Esophagus muscularis mucosa (tissue), 4 donors: ENCODE results near the gene GSTCD. TPM values are rescaled to one million over a fixed set of nuclear protein-coding genes. Genes with fewer than 3 reads are reported as not detected.

Experiments used
- DNase-seq: peaks from one replicate; pipeline ENCODE4 v3.0.0-alpha.2; 2017; ENCODE audit errors: extremely low spot score
- H3K27ac ChIP-seq, 4 donors: fragments of 200-600 bp; sonication (generic); replicated peaks in 1 of 4; 1 replicate in 3 of 4; 2 replicates in 1 of 4; pipeline ENCODE4 v1.5.1; 2016 to 2019; ENCODE audit warnings: mild to moderate bottlenecking in 1 of 4
- H3K27me3 ChIP-seq, 4 donors: fragments of 200-600 bp; sonication (generic); one replicate each; pipeline versions ENCODE4 v1.5.1 to v1.6.0; 2016 to 2019
- H3K36me3 ChIP-seq, 4 donors: fragments of 200-600 bp; sonication (generic); one replicate each; pipeline ENCODE4 v1.5.1; 2016 to 2019
- H3K4me1 ChIP-seq, 4 donors: fragments of 200-600 bp; sonication (generic); one replicate each; pipeline ENCODE4 v1.5.1; 2016 to 2019
- H3K4me3 ChIP-seq, 4 donors: fragments of 200-600 bp; sonication (generic); 1 replicate in 2 of 4; 2 replicates in 2 of 4; pipeline ENCODE4 v1.5.1; 2016 to 2019; ENCODE audit warnings: mild to moderate bottlenecking in 4 of 4, moderate library complexity in 1 of 4
- H3K9me3 ChIP-seq, 4 donors: fragments of 200-600 bp; sonication (generic); 1 replicate in 3 of 4; 2 replicates in 1 of 4; pipeline ENCODE4 v1.5.1; 2016 to 2019
- CTCF ChIP-seq, 3 experiments: fragments of 200-600 bp in 2 of 3; fragments of 450-650 bp in 1 of 3; sonication (generic) in 2 of 3; IDR thresholded peaks; one replicate each; pipeline ENCODE4 v1.5.1; 2017 to 2019; ENCODE audit warnings: antibody characterized with exemption in 3 of 3, mild to moderate bottlenecking in 2 of 3, moderate library complexity in 1 of 3
- EP300 ChIP-seq: sonication (generic); formaldehyde crosslinking; IDR thresholded peaks from one replicate; pipeline ENCODE4 v1.6.1; 2017; ENCODE audit warnings: antibody characterized with exemption
- POLR2A ChIP-seq: fragments of 450-650 bp; IDR thresholded peaks from one replicate; pipeline ENCODE4 v1.6.1; 2017; ENCODE audit warnings: antibody characterized with exemption, moderate library complexity, mild to moderate bottlenecking, low read depth
- POLR2AphosphoS5 ChIP-seq, 2 donors: sonication (generic); formaldehyde crosslinking; IDR thresholded peaks; one replicate each; pipeline ENCODE4 v1.6.1; 2017; ENCODE audit warnings: antibody characterized with exemption in 2 of 2
- WGBS: methylation state at CpG from one replicate; pipeline ENCODE4 v1.1.5; 2018; 5-methylcytosine and 5-hydroxymethylcytosine counted together
- intact Hi-C: fragments of 100-400 bp; cut with DNase I; formaldehyde crosslinking; loops from one replicate; pipeline ENCODE4 v1.15.1; 2023
- total RNA-seq, 4 donors: library from RNA; depleted of rRNA; stranded (reverse); fragments of >200 nt; gene quantifications; one replicate each; pipeline versions ENCODE4 v1.1.0 to v1.2.1, GENCODE V29; 2016

Gene GSTCD
- total RNA-seq, 4 donors from 2014 or later: 5.2 to 14.5 (median 8.1) TPM

- Histone ChIP-seq H3K27ac (no peak overlapping the region), H3K4me3 (no peak overlapping the region), H3K27me3 (no peaks in the 10 kb centered on the region), H3K4me1 (peaks cover 8 to 23% (median 14%) of the 10 kb centered on the region in 4 donors), H3K36me3 (no peaks in the 10 kb centered on the region), H3K9me3 (no peaks in the 10 kb centered on the region)
- no peak for TF ChIP-seq POLR2AphosphoS5 (IDR thresholded peaks at IDR 0.05)
- TF ChIP-seq POLR2A: no peak
- TF ChIP-seq EP300: no peak
- no peak for TF ChIP-seq CTCF (IDR thresholded peaks at IDR 0.05)
- 83% methylated on average over 2 of the region's 2 CpGs for WGBS
- no peak for DNase-seq
- intact Hi-C loops: no loop called here
Measured at GRCh38 chr4:105712766-105713165, 4.2 kb downstream of the GSTCD start.

GRCh38 chr4:105714071-105714521, 5.5 kb downstream of the GSTCD start:
- intact Hi-C loops: no loop called here
- peak overlapping the region in 1 of 4 donors; percentile 24 for H3K4me3 ChIP-seq
- WGBS: 69% methylated on average over 5 of the region's 5 CpGs

GRCh38 chr4:105714932-105715331, 6.3 kb downstream of the GSTCD start:
- 62% methylated on average over 1 of the region's 1 CpG for WGBS
- DNase-seq: no peak
- intact Hi-C loops: no loop called here
- Histone ChIP-seq H3K27ac (no peak overlapping the region), H3K9me3 (no peaks in the 10 kb centered on the region), H3K36me3 (peaks cover 0 to 14% (median 5%) of the 10 kb centered on the region in 4 donors), H3K4me1 (peaks cover 0 to 10% (median 4%) of the 10 kb centered on the region in 4 donors), H3K27me3 (no peaks in the 10 kb centered on the region), H3K4me3 (no peak overlapping the region)
- no peak for TF ChIP-seq POLR2AphosphoS5 (IDR thresholded peaks at IDR 0.05)
- no peak for TF ChIP-seq EP300
- no peak for TF ChIP-seq POLR2A
- TF ChIP-seq CTCF (IDR thresholded peaks at IDR 0.05): no peak

More at GRCh38 chr4:105714071-105714521, 5.5 kb downstream of the GSTCD start:
- H3K27me3 ChIP-seq: no peaks in the 10 kb centered on the region
- DNase-seq: no peak
- peaks cover 0 to 6% (median 2%) of the 10 kb centered on the region in 4 donors for H3K36me3 ChIP-seq
- peaks cover 7 to 19% (median 12%) of the 10 kb centered on the region in 4 donors for H3K4me1 ChIP-seq
- H3K9me3 ChIP-seq: no peaks in the 10 kb centered on the region
- H3K27ac ChIP-seq: no peak overlapping the region
- TF ChIP-seq CTCF (IDR thresholded peaks at IDR 0.05) (no peak), EP300 (no peak)

- peaks cover 0 to 19% (median 5%) of the 10 kb centered on the region in 4 donors for H3K36me3 ChIP-seq
- DNase-seq: no peak
- intact Hi-C loops: no loop called here
- TF ChIP-seq CTCF (IDR thresholded peaks at IDR 0.05): peak; percentile 44 to 55 (median 50)
- TF ChIP-seq POLR2A: no peak
- no peak overlapping the region for H3K4me3 ChIP-seq
- WGBS: 39% methylated on average over 4 of the region's 4 CpGs
- H3K27ac ChIP-seq: no peak overlapping the region
- H3K4me1 ChIP-seq: peaks cover 0 to 7% (median 4%) of the 10 kb centered on the region in 4 donors
- H3K9me3 ChIP-seq: no peaks in the 10 kb centered on the region
- H3K27me3 ChIP-seq: no peaks in the 10 kb centered on the region
Measured at GRCh38 chr4:105715692-105716278, 7.2 kb downstream of the GSTCD start.

- H3K4me1 ChIP-seq: peaks cover 0 to 7% (median 2%) of the 10 kb centered on the region in 4 donors
- WGBS: 98% methylated on average over 2 of the region's 2 CpGs
- no peak overlapping the region for H3K4me3 ChIP-seq
- H3K9me3 ChIP-seq: no peaks in the 10 kb centered on the region
- H3K27me3 ChIP-seq: no peaks in the 10 kb centered on the region
- no peak overlapping the region for H3K27ac ChIP-seq
- no peak for DNase-seq
- intact Hi-C loops: no loop called here
- H3K36me3 ChIP-seq: peaks cover 0 to 22% (median 5%) of the 10 kb centered on the region in 4 donors
- TF ChIP-seq CTCF (IDR thresholded peaks at IDR 0.05): no peak
- no peak for TF ChIP-seq EP300
Measured at GRCh38 chr4:105719204-105719603, 10.6 kb downstream of the GSTCD start.
